PC-3 (cell line): Measurements from ENCODE around the gene MRPS9.

Experiments used
- CTCF ChIP-seq: fragments of 300-600 bp; sonication (generic); conservative IDR thresholded peaks from 2 replicates; pipeline ENCODE4 v1.5.1; 2017; ENCODE audit warnings: antibody characterized with exemption, low read depth, mild to moderate bottlenecking, low read length
- EZH2 ChIP-seq: fragments of 300-600 bp; sonication (generic); IDR thresholded peaks from one replicate; pipeline ENCODE4 v1.6.1; 2017; ENCODE audit warnings: antibody characterized with exemption, mild to moderate bottlenecking, low read length; ENCODE audit not compliant: unreplicated experiment

GRCh38 chr2:105099153-105099552 lies 61.3 kb downstream of the MRPS9 start:
- TF ChIP-seq CTCF: no peak
- no peak for TF ChIP-seq EZH2
